Caco-2 (cell line): Measurements from ENCODE around the gene RASIP1. TPM values are rescaled to one million over a fixed set of nuclear protein-coding genes. Genes with fewer than 3 reads are reported as not detected.

Experiments used
- BruUV-seq: library from RNA; stranded (reverse); fragments of 400-500 nt; replicated peaks from 2 replicates; lab custom pipeline; 2021; lab: Mats Ljungman, UMichigan
- CTCF ChIA-PET: fragments of 300-600 bp; sonication (Branson Sonifier 250); formaldehyde crosslinking; loops from one replicate; lab custom pipeline; 2022; ENCODE audit warnings: antibody characterized with exemption; lab: Charles Lee
- POLR2A ChIA-PET: fragments of 300-600 bp; sonication (Branson Sonifier 250); formaldehyde crosslinking; loops from one replicate; lab custom pipeline; 2022; ENCODE audit warnings: antibody characterized with exemption; lab: Charles Lee
- DNase-seq, 2 experiments: peaks; one replicate each; pipeline versions ENCODE4 v3.0.0 to v3.0.0-alpha.2; 2020 to 2022
- H3K27me3 ChIP-seq: replicated peaks from 2 replicates; pipeline ENCODE4 v1.6.0; 2011; ENCODE audit warnings: low read length; ENCODE audit not compliant: control insufficient read depth, insufficient read depth
- H3K36me3 ChIP-seq: 2 replicates; pipeline ENCODE4 v1.5.1; 2011; ENCODE audit warnings: low read length; ENCODE audit not compliant: control insufficient read depth, insufficient read depth
- H3K4me1 ChIP-seq: fragments of 250-450 bp; sonication (Bioruptor Pico); 2 replicates; pipeline ENCODE4 v1.5.1; 2020; ENCODE audit warnings: mild to moderate bottlenecking
- H3K4me3 ChIP-seq: 2 replicates; pipeline ENCODE4 v1.5.1; 2011; ENCODE audit warnings: low read depth, mild to moderate bottlenecking, control low read depth, low read length
- H3K9me3 ChIP-seq: fragments of 250-450 bp; sonication (Bioruptor Pico); 2 replicates; pipeline ENCODE4 v1.5.1; 2020; ENCODE audit warnings: mild to moderate bottlenecking, moderate library complexity
- H3K27ac Mint-ChIP-seq: one replicate; pipeline ENCODE4 v1.8.0; 2022; ENCODE audit warnings: mixed read lengths; ENCODE audit not compliant: unreplicated experiment
- H3K27me3 Mint-ChIP-seq: one replicate; pipeline ENCODE4 v1.8.0; 2022; ENCODE audit warnings: mixed read lengths; ENCODE audit not compliant: insufficient read depth, unreplicated experiment
- H3K36me3 Mint-ChIP-seq: one replicate; pipeline ENCODE4 v1.8.0; 2022; ENCODE audit warnings: mild to moderate bottlenecking, mixed read lengths; ENCODE audit not compliant: insufficient read depth, unreplicated experiment
- H3K4me1 Mint-ChIP-seq: one replicate; pipeline ENCODE4 v1.8.0; 2022; ENCODE audit warnings: low read depth, mixed read lengths; ENCODE audit not compliant: unreplicated experiment
- H3K4me3 Mint-ChIP-seq: one replicate; pipeline ENCODE4 v1.8.0; 2022; ENCODE audit warnings: mild to moderate bottlenecking, moderate library complexity, mixed read lengths; ENCODE audit not compliant: unreplicated experiment
- H3K9me3 Mint-ChIP-seq: one replicate; pipeline ENCODE4 v1.8.0; 2022; ENCODE audit warnings: mixed read lengths; ENCODE audit not compliant: unreplicated experiment
- CTCF ChIP-seq, 2 experiments: fragments of 200-600 bp in 1 of 2; IDR thresholded peaks; 1 replicate in 1 of 2; 2 replicates in 1 of 2; pipeline versions ENCODE4 v1.5.1 to v1.8.0; 2011 to 2022; ENCODE audit warnings: antibody characterized with exemption in 1 of 2, control low read depth in 1 of 2, inconsistent platforms in 1 of 2, low read depth in 1 of 2, low read length in 1 of 2, mild to moderate bottlenecking in 1 of 2, moderate library complexity in 1 of 2; ENCODE audit not compliant: insufficient read depth in 1 of 2, severe bottlenecking in 1 of 2, unreplicated experiment in 1 of 2
- intact Hi-C: fragments of 100-400 bp; cut with micrococcal nuclease; formaldehyde crosslinking; loops from one replicate; pipeline ENCODE4 v1.10.0; 2022; ENCODE audit not compliant: unreplicated experiment
- total RNA-seq: library from RNA; stranded (reverse); gene quantifications from 2 replicates; pipeline ENCODE4 v1.2.3, GENCODE V29; 2022

Gene RASIP1
- total RNA-seq, 1 experiment from 2014 or later = 5.9 TPM

- H3K27ac Mint-ChIP-seq = no peak overlapping the region
- H3K9me3 Mint-ChIP-seq = no peaks in the 10 kb centered on the region
- no peak for DNase-seq
- ChIA-PET CTCF (interaction anchor here (0.6 to 2.1 kb wide), 3 partner anchors 11 to 559 kb away, joined by 3 to 12 read pairs (median 4); no protein-coding TSS in a partner anchor), POLR2A (interaction anchor here (0.6 kb wide), 1 partner anchor 96 kb away, joined by 12 read pairs; no protein-coding TSS in a partner anchor)
- no TSS peak for BruUV-seq
- H3K4me3 Mint-ChIP-seq = no peak overlapping the region
- intact Hi-C loops = loop anchor here (1.0 kb wide), 1 partner anchor 138 kb away; the partner anchor contains the start of gene CA11
- no peaks in the 10 kb centered on the region for H3K9me3 ChIP-seq
- H3K27me3 Mint-ChIP-seq = no peaks in the 10 kb centered on the region
- TF ChIP-seq CTCF (IDR thresholded peaks at IDR 0.05; ENCODE audit: insufficient read depth in 1 of 2, low read depth in 1 of 2, low read length in 1 of 2, severe bottlenecking in 1 of 2, unreplicated experiment in 1 of 2) = peak; percentile 12 to 35
- peaks cover 25% of the 10 kb centered on the region for H3K4me1 Mint-ChIP-seq
- no peaks in the 10 kb centered on the region for H3K36me3 Mint-ChIP-seq
- no peak overlapping the region for H3K4me3 ChIP-seq
- peaks cover 23% of the 10 kb centered on the region for H3K4me1 ChIP-seq
- H3K36me3 ChIP-seq = no peaks in the 10 kb centered on the region
- H3K27me3 ChIP-seq = no peaks in the 10 kb centered on the region
Observed at GRCh38 chr19:48784527-48784926, 44.1 kb upstream of the RASIP1 start.

DNA sequence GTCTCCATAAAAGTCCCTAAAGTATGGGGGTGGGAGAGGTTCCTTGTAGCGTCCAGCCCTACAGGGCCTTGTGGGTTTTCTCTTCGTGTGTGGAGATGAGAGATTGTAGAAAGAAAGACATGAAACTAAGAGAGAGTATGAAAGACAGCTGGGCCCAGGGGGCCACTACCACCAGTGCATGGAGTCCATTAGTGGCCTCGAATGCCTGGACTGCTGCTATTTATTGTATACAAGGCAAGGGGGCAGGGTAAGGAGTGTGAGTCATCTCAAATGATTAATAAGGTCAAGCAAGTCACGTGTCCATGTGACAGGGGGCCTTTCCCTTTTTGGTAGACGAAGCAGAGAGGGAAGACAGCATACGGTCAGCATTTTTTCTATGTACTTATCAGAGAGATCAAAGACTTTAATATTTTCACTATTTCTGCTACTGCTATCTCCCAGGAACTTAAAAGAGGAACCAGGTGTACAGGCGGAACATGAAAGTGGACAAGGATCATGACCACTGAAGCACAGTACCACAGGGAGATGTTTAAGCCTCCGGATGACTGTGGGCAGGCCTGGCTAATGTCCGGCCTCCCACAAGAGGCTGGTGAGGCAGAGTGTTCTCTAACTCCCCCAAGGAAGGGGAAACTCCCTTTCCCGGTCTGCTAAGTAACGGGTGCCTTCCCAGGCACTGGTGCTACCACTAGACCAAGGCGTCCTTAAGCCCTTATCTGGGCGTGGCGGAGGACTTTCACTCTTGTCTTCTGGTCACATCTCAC lies 40.4 kb upstream of the RASIP1 start:
- Mint-ChIP-seq H3K36me3 (no peaks in the 10 kb centered on the region), H3K9me3 (no peaks in the 10 kb centered on the region), H3K4me3 (no peak overlapping the region), H3K27ac (peak overlapping the region; percentile 26), H3K4me1 (peaks cover 18% of the 10 kb centered on the region), H3K27me3 (no peaks in the 10 kb centered on the region)
- H3K4me1 ChIP-seq = peaks cover 23% of the 10 kb centered on the region
- no peaks in the 10 kb centered on the region for H3K27me3 ChIP-seq
- no peak overlapping the region for H3K4me3 ChIP-seq
- H3K36me3 ChIP-seq = no peaks in the 10 kb centered on the region
- peak; percentile 77 to 86 for DNase-seq
- ChIA-PET CTCF (interaction anchor here (0.5 to 0.6 kb wide), 2 partner anchors 14 to 60 kb away, joined by 4 read pairs; no protein-coding TSS in a partner anchor), POLR2A (no interaction called here)
- intact Hi-C loops = no loop called here
- H3K9me3 ChIP-seq = no peaks in the 10 kb centered on the region
- TF ChIP-seq CTCF (IDR thresholded peaks at IDR 0.05; ENCODE audit: insufficient read depth in 1 of 2, low read depth in 1 of 2, low read length in 1 of 2, severe bottlenecking in 1 of 2, unreplicated experiment in 1 of 2) = no peak
- BruUV-seq = no TSS peak

DNA sequence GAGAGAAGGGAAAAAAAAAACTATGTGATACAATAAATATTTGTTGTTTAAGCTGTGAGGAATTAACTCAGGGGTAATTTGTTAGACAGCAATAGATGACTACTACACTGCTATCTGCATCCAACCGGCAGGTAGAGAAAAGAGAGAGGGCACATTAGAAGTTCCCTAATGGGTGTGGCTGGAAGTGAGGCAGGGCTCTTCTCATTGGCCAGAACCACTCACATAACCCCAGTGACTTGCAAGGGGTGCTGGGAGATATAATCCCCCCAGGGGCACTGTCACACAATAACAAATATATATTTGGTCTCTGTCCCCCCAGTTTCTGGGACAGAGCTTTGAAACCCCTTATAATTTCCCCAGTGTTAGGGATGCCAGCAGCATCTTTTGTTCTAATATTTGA lies 39.2 kb upstream of the RASIP1 start:
- ChIA-PET CTCF (interaction anchor here (0.6 to 1.0 kb wide), 3 partner anchors 41 to 336 kb away, joined by 3 to 4 read pairs (median 3); no protein-coding TSS in a partner anchor), POLR2A (no interaction called here)
- no peaks in the 10 kb centered on the region for H3K9me3 ChIP-seq
- Mint-ChIP-seq H3K4me3 (no peak overlapping the region), H3K27me3 (no peaks in the 10 kb centered on the region), H3K9me3 (no peaks in the 10 kb centered on the region), H3K36me3 (no peaks in the 10 kb centered on the region), H3K27ac (peak overlapping the region; percentile 26), H3K4me1 (peaks cover 18% of the 10 kb centered on the region)
- intact Hi-C loops = no loop called here
- H3K4me1 ChIP-seq = peaks cover 23% of the 10 kb centered on the region
- no peak for TF ChIP-seq CTCF (IDR thresholded peaks at IDR 0.05; ENCODE audit: insufficient read depth in 1 of 2, low read depth in 1 of 2, low read length in 1 of 2, severe bottlenecking in 1 of 2, unreplicated experiment in 1 of 2)
- no peaks in the 10 kb centered on the region for H3K36me3 ChIP-seq
- no TSS peak for BruUV-seq
- no peaks in the 10 kb centered on the region for H3K27me3 ChIP-seq
- no peak overlapping the region for H3K4me3 ChIP-seq
- no peak for DNase-seq
